Cardiac fibroblast (primary cell): ENCODE measurements around the gene PNLIPRP2.

Source experiments
- DNase-seq, 2 donors: peaks; one replicate each; pipeline versions ENCODE4 v3.0.0 to v3.0.0-alpha.2; 2010; ENCODE audit warnings: low read depth in 2 of 2
- H3K4me3 ChIP-seq, 2 donors: replicated peaks in 1 of 2; 1 replicate in 1 of 2; 2 replicates in 1 of 2; pipeline ENCODE4 v1.5.1; 2011; ENCODE audit warnings: low read depth in 2 of 2, low read length in 2 of 2, mild to moderate bottlenecking in 2 of 2, moderate library complexity in 1 of 2
- CTCF ChIP-seq: IDR thresholded peaks from one replicate; pipeline ENCODE4 v1.5.1; 2011; ENCODE audit warnings: low read depth, mild to moderate bottlenecking, low read length, inconsistent platforms

PNLIPRP2 gene

GRCh38 chr10:116606061-116606483 is 14.7 kb upstream of the PNLIPRP2 start:
- no peak for TF ChIP-seq CTCF
- no peak overlapping the region for H3K4me3 ChIP-seq
- DNase-seq, result no peak

- H3K4me3 ChIP-seq, result no peak overlapping the region
- no peak for TF ChIP-seq CTCF
Observed at GRCh38 chr10:116607336-116607735, 13.4 kb upstream of the PNLIPRP2 start.

GRCh38 chr10:116608686-116609594 is 11.8 kb upstream of the PNLIPRP2 start:
- DNase-seq, result no peak
- H3K4me3 ChIP-seq, result no peak overlapping the region
- TF ChIP-seq CTCF, result no peak

More at GRCh38 chr10:116607336-116607735, 13.4 kb upstream of the PNLIPRP2 start:
- DNase-seq, result no peak

GRCh38 chr10:116610443-116611152 is 10.2 kb upstream of the PNLIPRP2 start:
- no peak for DNase-seq
- TF ChIP-seq CTCF, result no peak
- H3K4me3 ChIP-seq, result no peak overlapping the region

GRCh38 chr10:116611153-116611545 is 9.6 kb upstream of the PNLIPRP2 start:
- DNase-seq, result no peak
- no peak overlapping the region for H3K4me3 ChIP-seq
- no peak for TF ChIP-seq CTCF

GRCh38 chr10:116612107-116612769 is 8.5 kb upstream of the PNLIPRP2 start:
- no peak overlapping the region for H3K4me3 ChIP-seq
- DNase-seq, result no peak
- no peak for TF ChIP-seq CTCF
